Measurements from ENCODE around the gene KLHDC10.

GRCh38 chr7:130091999-130092398 lies 21.7 kb downstream of the KLHDC10 start:
- TF ChIP-seq, protein P1, sequence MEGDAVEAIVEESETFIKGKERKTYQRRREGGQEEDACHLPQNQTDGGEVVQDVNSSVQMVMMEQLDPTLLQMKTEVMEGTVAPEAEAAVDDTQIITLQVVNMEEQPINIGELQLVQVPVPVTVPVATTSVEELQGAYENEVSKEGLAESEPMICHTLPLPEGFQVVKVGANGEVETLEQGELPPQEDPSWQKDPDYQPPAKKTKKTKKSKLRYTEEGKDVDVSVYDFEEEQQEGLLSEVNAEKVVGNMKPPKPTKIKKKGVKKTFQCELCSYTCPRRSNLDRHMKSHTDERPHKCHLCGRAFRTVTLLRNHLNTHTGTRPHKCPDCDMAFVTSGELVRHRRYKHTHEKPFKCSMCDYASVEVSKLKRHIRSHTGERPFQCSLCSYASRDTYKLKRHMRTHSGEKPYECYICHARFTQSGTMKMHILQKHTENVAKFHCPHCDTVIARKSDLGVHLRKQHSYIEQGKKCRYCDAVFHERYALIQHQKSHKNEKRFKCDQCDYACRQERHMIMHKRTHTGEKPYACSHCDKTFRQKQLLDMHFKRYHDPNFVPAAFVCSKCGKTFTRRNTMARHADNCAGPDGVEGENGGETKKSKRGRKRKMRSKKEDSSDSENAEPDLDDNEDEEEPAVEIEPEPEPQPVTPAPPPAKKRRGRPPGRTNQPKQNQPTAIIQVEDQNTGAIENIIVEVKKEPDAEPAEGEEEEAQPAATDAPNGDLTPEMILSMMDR (IDR thresholded peaks at IDR 0.05) = no peak
- TF ChIP-seq POLR2A (IDR thresholded peaks at IDR 0.05) = no peak
